HG03135 (cell line): ENCODE results near the gene KIZ.

Experiments
- ATAC-seq: cut with Tn5 transposase; IDR thresholded peaks from one replicate; pipeline ENCODE4 v1.9.1; 2021; ENCODE audit warnings: mild to moderate bottlenecking, moderate library complexity; ENCODE audit not compliant: unreplicated experiment

The KIZ gene

GRCh38 chr20:21125849-21126580, at the start of gene KIZ:
TSS of gene KIZ (plus strand) at chr20:21126082. CDS start at chr20:21126116, 34 bp downstream.
- ATAC-seq, result peak; percentile 96

- no peak for ATAC-seq
Measured at GRCh38 chr20:21077809-21078345, 48.0 kb upstream of the KIZ start.

GRCh38 chr20:21082584-21082983, 43.3 kb upstream of the KIZ start:
- no peak for ATAC-seq

GRCh38 chr20:21083825-21084325, 42.0 kb upstream of the KIZ start:
- ATAC-seq, result no peak

- ATAC-seq, result no peak
Measured at GRCh38 chr20:21087862-21088540, 37.9 kb upstream of the KIZ start.

GRCh38 chr20:21089391-21089790, 36.5 kb upstream of the KIZ start:
- ATAC-seq, result no peak

- no peak for ATAC-seq
Measured at GRCh38 chr20:21090111-21090618, 35.7 kb upstream of the KIZ start.

- ATAC-seq, result no peak
Measured at GRCh38 chr20:21090721-21091120, 35.2 kb upstream of the KIZ start.

- no peak for ATAC-seq
Measured at GRCh38 chr20:21092806-21093205, 33.1 kb upstream of the KIZ start.

GRCh38 chr20:21096321-21097043, 29.4 kb upstream of the KIZ start:
- no peak for ATAC-seq

GRCh38 chr20:21099751-21100577, 25.9 kb upstream of the KIZ start:
- peak; percentile 41 for ATAC-seq

GRCh38 chr20:21100578-21101452, 25.1 kb upstream of the KIZ start:
- no peak for ATAC-seq

- ATAC-seq, result no peak
Measured at GRCh38 chr20:21101453-21101931, 24.4 kb upstream of the KIZ start.

GRCh38 chr20:21101932-21102575, 23.8 kb upstream of the KIZ start:
- no peak for ATAC-seq

- ATAC-seq, result no peak
Measured at GRCh38 chr20:21102603-21103311, 23.1 kb upstream of the KIZ start.

- no peak for ATAC-seq
Measured at GRCh38 chr20:21103582-21104465, 22.1 kb upstream of the KIZ start.

- ATAC-seq, result no peak
Measured at GRCh38 chr20:21104466-21104761, 21.5 kb upstream of the KIZ start.
